K562 (cell line): ENCODE data around the gene ADNP. TPM values are rescaled to one million over a fixed set of nuclear protein-coding genes. Genes with fewer than 3 reads are reported as not detected.

Experiments
- ADNP ChIP-seq: fragments of 200-800 bp; sonication (Bioruptor generic); IDR thresholded peaks from 2 replicates; pipeline ENCODE4 v1.6.1; 2016; ENCODE audit warnings: missing genetic modification characterization, missing compliant biosample characterization
- BRD9 ChIP-seq: fragments of 450-650 bp; IDR thresholded peaks from 2 replicates; pipeline ENCODE4 v1.6.1; 2018; ENCODE audit warnings: low read depth; ENCODE audit not compliant: partially characterized antibody
- CBX8 ChIP-seq: fragments of 200-600 bp; sonication (generic); IDR thresholded peaks from 2 replicates; pipeline ENCODE4 v1.6.1; 2012; ENCODE audit warnings: borderline replicate concordance, mixed run types, low read depth, mild to moderate bottlenecking, moderate library complexity, mixed read lengths, low read length, control low read depth, inconsistent platforms; ENCODE audit not compliant: poor library complexity, severe bottlenecking; ENCODE audit errors: extremely low read depth
- CCAR2 ChIP-seq: fragments of 200-400 bp; formaldehyde crosslinking; IDR thresholded peaks from 2 replicates; pipeline ENCODE4 v1.6.1; 2017; ENCODE audit warnings: mild to moderate bottlenecking, low read depth, low read length
- CREB1 ChIP-seq, 2 experiments: sonication (generic) in 1 of 2; formaldehyde crosslinking in 1 of 2; IDR thresholded peaks; 2 replicates each; pipeline versions ENCODE4 v1.6.1 to v1.8.0; 2012 to 2022; ENCODE audit warnings: inconsistent platforms in 1 of 2, mild to moderate bottlenecking in 1 of 2, missing genetic modification reagents in 1 of 2, moderate library complexity in 1 of 2
- FOS ChIP-seq: IDR thresholded peaks from 3 replicates; pipeline ENCODE4 v1.6.1; 2011; ENCODE audit not compliant: insufficient read length; ENCODE audit errors: extremely low read depth
- KDM4B ChIP-seq, 2 experiments: fragments of 450-650 bp in 1 of 2; sonication (generic) in 1 of 2; IDR thresholded peaks; 2 replicates each; pipeline ENCODE4 v1.6.1; 2016 to 2017; ENCODE audit warnings: borderline replicate concordance in 2 of 2, antibody characterized with exemption in 1 of 2, low read depth in 1 of 2, mild to moderate bottlenecking in 1 of 2
- LCOR ChIP-seq: sonication (generic); formaldehyde crosslinking; IDR thresholded peaks from 2 replicates; pipeline ENCODE4 v1.8.0; 2022; ENCODE audit warnings: mild to moderate bottlenecking, missing genetic modification reagents
- NEUROD1 ChIP-seq: fragments of 150-350 bp; IDR thresholded peaks from 2 replicates; pipeline ENCODE4 v1.6.1; 2014; ENCODE audit warnings: borderline replicate concordance, low read length, low read depth; ENCODE audit not compliant: partially characterized antibody
- RFX5 ChIP-seq: IDR thresholded peaks from 2 replicates; pipeline ENCODE4 v1.6.1; 2011; ENCODE audit warnings: low read depth, mild to moderate bottlenecking, improper control_type of control experiment, low read length
- SMAD3 ChIP-seq: fragments of 450-650 bp; formaldehyde crosslinking; conservative IDR thresholded peaks from 2 replicates; pipeline ENCODE4 v1.4.0; 2020; ENCODE audit warnings: mild to moderate bottlenecking
- SP2 ChIP-seq: IDR thresholded peaks from 2 replicates; pipeline ENCODE4 v1.6.1; 2011; ENCODE audit warnings: mild to moderate bottlenecking, low read depth, low read length, moderate library complexity; ENCODE audit not compliant: poor library complexity, severe bottlenecking; ENCODE audit errors: extremely low read depth
- TBP ChIP-seq: optimal IDR thresholded peaks from 2 replicates; pipeline ENCODE3; 2011; ENCODE audit warnings: low read depth, low read length, improper control_type of control experiment
- TGIF2 ChIP-seq: sonication (generic); formaldehyde crosslinking; IDR thresholded peaks from 2 replicates; pipeline ENCODE4 v1.8.1; 2022; ENCODE audit warnings: mild to moderate bottlenecking, missing genetic modification reagents, moderate library complexity
- ZNF780A ChIP-seq: fragments of 250-450 bp; sonication (Bioruptor Pico); IDR thresholded peaks from 2 replicates; pipeline ENCODE4 v1.5.0; 2021; ENCODE audit warnings: mild to moderate bottlenecking
- polyA plus RNA-seq, 8 experiments: library from polyadenylated mRNA; depleted of rRNA in 4 of 8; stranded (reverse) in 5 of 8; unstranded in 3 of 8; fragments of >200 nt; fragmentation: Nextera tagmentation in 2 of 8; fragmentation: Illumina TruSeq in 1 of 8; extraction: Ambion mirVana in 2 of 8; extraction: Trizol in 1 of 8; gene quantifications; 2 replicates each; pipeline versions ENCODE4 v1.2.1 to v1.2.3, GENCODE V29; 2011 to 2014; ENCODE audit warnings: inconsistent platforms in 1 of 8, missing spikeins in 1 of 8
- total RNA-seq, 7 experiments: library from RNA; depleted of rRNA in 6 of 7; stranded (reverse); fragments of >200 nt in 6 of 7; fragmentation: Illumina TruSeq in 2 of 7; extraction: Trizol in 2 of 7; gene quantifications; 2 replicates each; pipeline versions ENCODE4 v1.2.1 to v1.2.3, GENCODE V29; 2011 to 2021; ENCODE audit warnings: low replicate concordance in 1 of 7
- TF ChIP-seq, protein P1 (sequence below): sonication (generic); formaldehyde crosslinking; IDR thresholded peaks from 2 replicates; pipeline ENCODE4 v1.8.1; 2023; ENCODE audit warnings: missing genetic modification reagents, mild to moderate bottlenecking, borderline replicate concordance
- TF ChIP-seq, protein P2 (sequence below): sonication (generic); formaldehyde crosslinking; IDR thresholded peaks from 2 replicates; pipeline ENCODE4 v1.8.1; 2023; ENCODE audit warnings: mild to moderate bottlenecking, missing genetic modification reagents

Gene ADNP
- total and polyA plus RNA-seq, 9 of the 15 experiments (the other 6 are each of a cell fraction or from before 2014, with no cell fraction given) = 17.8 to 59.9 (median 25.3) TPM

DNA sequence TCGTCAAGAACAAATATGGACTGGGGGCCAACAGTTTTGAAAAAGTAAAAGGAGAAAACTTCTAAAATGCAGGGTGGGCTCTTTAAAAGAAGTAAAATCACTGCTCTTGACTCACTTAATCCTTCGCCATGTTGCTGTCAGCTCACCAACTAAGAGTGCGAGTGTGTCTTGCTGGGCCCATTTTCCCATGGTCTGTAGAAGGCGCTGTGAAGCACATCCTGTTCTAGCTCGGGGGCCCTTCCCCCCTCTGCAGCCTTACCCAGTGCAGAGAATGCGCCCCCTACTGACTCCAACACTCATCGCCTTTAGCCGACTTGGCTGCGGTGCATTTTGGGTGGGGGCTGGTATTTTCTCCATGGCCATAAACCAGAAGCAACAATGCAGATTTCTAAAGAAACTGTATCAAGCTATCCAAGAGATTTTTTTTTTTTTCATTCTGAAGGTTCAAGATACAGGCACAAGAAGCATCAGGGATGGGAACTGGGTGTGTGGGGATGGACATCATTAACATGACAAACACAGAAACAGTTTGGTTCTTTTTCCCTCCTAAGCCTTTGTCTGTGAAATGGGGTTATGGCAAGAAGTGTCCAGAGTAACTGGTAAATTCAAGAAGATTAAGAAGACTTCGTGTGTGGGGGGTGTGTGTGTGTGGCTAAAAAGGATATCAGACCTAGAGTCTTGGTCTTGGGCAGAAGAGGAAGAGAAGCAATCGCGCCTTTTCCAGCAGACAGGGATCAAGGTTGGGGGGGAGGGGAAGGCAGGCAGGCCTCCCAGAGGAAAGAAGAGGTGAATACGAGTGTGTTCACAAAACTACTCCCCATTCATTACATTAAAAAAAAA is 1.7 kb downstream of the ADNP start (continued):
- no peak for TF ChIP-seq ADNP (tag)
- peak; percentile 81 for TF ChIP-seq SMAD3 (CRISPR knock-in tag)
- TF ChIP-seq CREB1 (IDR thresholded peaks at IDR 0.05) = peak; percentile 59
- TF ChIP-seq CREB1 (CRISPR knock-in tag; IDR thresholded peaks at IDR 0.05) = peak; percentile 74
- 0 out of 2 replicates have a peak, but pooled peaks have one; percentile 76 for TF ChIP-seq CCAR2
- peak in 1 of 2 experiments; percentile 92; a peak in 1 of 4 replicates for TF ChIP-seq KDM4B (IDR thresholded peaks at IDR 0.05; ENCODE audit: borderline replicate concordance in 2 of 2, low read depth in 1 of 2)
- TF ChIP-seq, protein P1, sequence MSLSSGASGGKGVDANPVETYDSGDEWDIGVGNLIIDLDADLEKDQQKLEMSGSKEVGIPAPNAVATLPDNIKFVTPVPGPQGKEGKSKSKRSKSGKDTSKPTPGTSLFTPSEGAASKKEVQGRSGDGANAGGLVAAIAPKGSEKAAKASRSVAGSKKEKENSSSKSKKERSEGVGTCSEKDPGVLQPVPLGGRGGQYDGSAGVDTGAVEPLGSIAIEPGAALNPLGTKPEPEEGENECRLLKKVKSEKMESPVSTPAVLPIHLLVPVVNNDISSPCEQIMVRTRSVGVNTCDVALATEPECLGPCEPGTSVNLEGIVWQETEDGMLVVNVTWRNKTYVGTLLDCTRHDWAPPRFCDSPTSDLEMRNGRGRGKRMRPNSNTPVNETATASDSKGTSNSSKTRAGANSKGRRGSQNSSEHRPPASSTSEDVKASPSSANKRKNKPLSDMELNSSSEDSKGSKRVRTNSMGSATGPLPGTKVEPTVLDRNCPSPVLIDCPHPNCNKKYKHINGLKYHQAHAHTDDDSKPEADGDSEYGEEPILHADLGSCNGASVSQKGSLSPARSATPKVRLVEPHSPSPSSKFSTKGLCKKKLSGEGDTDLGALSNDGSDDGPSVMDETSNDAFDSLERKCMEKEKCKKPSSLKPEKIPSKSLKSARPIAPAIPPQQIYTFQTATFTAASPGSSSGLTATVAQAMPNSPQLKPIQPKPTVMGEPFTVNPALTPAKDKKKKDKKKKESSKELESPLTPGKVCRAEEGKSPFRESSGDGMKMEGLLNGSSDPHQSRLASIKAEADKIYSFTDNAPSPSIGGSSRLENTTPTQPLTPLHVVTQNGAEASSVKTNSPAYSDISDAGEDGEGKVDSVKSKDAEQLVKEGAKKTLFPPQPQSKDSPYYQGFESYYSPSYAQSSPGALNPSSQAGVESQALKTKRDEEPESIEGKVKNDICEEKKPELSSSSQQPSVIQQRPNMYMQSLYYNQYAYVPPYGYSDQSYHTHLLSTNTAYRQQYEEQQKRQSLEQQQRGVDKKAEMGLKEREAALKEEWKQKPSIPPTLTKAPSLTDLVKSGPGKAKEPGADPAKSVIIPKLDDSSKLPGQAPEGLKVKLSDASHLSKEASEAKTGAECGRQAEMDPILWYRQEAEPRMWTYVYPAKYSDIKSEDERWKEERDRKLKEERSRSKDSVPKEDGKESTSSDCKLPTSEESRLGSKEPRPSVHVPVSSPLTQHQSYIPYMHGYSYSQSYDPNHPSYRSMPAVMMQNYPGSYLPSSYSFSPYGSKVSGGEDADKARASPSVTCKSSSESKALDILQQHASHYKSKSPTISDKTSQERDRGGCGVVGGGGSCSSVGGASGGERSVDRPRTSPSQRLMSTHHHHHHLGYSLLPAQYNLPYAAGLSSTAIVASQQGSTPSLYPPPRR (CRISPR knock-in tag) = no peak
- peak; percentile 72 for TF ChIP-seq NEUROD1
- TF ChIP-seq, protein P2, sequence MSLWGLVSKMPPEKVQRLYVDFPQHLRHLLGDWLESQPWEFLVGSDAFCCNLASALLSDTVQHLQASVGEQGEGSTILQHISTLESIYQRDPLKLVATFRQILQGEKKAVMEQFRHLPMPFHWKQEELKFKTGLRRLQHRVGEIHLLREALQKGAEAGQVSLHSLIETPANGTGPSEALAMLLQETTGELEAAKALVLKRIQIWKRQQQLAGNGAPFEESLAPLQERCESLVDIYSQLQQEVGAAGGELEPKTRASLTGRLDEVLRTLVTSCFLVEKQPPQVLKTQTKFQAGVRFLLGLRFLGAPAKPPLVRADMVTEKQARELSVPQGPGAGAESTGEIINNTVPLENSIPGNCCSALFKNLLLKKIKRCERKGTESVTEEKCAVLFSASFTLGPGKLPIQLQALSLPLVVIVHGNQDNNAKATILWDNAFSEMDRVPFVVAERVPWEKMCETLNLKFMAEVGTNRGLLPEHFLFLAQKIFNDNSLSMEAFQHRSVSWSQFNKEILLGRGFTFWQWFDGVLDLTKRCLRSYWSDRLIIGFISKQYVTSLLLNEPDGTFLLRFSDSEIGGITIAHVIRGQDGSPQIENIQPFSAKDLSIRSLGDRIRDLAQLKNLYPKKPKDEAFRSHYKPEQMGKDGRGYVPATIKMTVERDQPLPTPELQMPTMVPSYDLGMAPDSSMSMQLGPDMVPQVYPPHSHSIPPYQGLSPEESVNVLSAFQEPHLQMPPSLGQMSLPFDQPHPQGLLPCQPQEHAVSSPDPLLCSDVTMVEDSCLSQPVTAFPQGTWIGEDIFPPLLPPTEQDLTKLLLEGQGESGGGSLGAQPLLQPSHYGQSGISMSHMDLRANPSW (CRISPR knock-in tag) = no peak
- peak; percentile 53 for TF ChIP-seq TBP
- no peak for TF ChIP-seq ZNF780A (CRISPR knock-in tag)
- TF ChIP-seq LCOR (CRISPR knock-in tag) = peak; percentile 96
- TF ChIP-seq FOS = no peak
- no peak for TF ChIP-seq TGIF2
- TF ChIP-seq CBX8 = no peak
- TF ChIP-seq RFX5 = no peak
- TF ChIP-seq SP2 = no peak
- TF ChIP-seq BRD9 = peak; percentile 26
